Ascending aorta (tissue), 2 donors: ENCODE data around the gene CACNA1D. TPM values are rescaled to one million over a fixed set of nuclear protein-coding genes. Genes with fewer than 3 reads are reported as not detected.

Source experiments
- DNase-seq, 2 donors: peaks; one replicate each; pipeline ENCODE4 v3.0.0-alpha.2; 2019; ENCODE audit warnings: low spot score in 2 of 2
- H3K27ac ChIP-seq, 2 donors: fragments of 200-600 bp; sonication (generic); one replicate each; pipeline ENCODE4 v1.5.1; 2016 to 2017; ENCODE audit warnings: mild to moderate bottlenecking in 1 of 2
- H3K27me3 ChIP-seq: fragments of 200-600 bp; sonication (generic); one replicate; pipeline ENCODE4 v1.5.1; 2017
- H3K36me3 ChIP-seq, 2 donors: fragments of 200-600 bp; sonication (generic); one replicate each; pipeline ENCODE4 v1.5.1; 2016
- H3K4me1 ChIP-seq, 2 donors: fragments of 200-600 bp; sonication (generic); one replicate each; pipeline ENCODE4 v1.5.1; 2016 to 2017; ENCODE audit warnings: mild to moderate bottlenecking in 1 of 2
- H3K4me3 ChIP-seq, 2 donors: fragments of 200-600 bp; sonication (generic); one replicate each; pipeline ENCODE4 v1.5.1; 2016 to 2017; ENCODE audit warnings: mild to moderate bottlenecking in 1 of 2
- H3K9me3 ChIP-seq, 2 donors: fragments of 200-600 bp; sonication (generic); one replicate each; pipeline ENCODE4 v1.5.1; 2016
- CTCF ChIP-seq, 3 experiments: fragments of 200-600 bp in 2 of 3; fragments of 450-650 bp in 1 of 3; sonication (generic) in 2 of 3; IDR thresholded peaks; one replicate each; pipeline ENCODE4 v1.5.1; 2016 to 2019; ENCODE audit warnings: antibody characterized with exemption in 3 of 3, mild to moderate bottlenecking in 1 of 3, moderate library complexity in 1 of 3
- intact Hi-C: fragments of 100-400 bp; cut with DNase I; formaldehyde crosslinking; loops from one replicate; pipeline ENCODE4 v1.15.1; 2023
- total RNA-seq: library from RNA; depleted of rRNA; stranded (reverse); fragments of >200 nt; gene quantifications from one replicate; pipeline ENCODE4 v1.1.0, GENCODE V29; 2016

CACNA1D gene
- total RNA-seq, 1 donor from 2014 or later, result 0.43 TPM

GRCh38 chr3:53646723-53647122 is 152.3 kb downstream of the CACNA1D start:
- H3K27me3 ChIP-seq, result no peaks in the 10 kb centered on the region
- H3K4me3 ChIP-seq, result no peak overlapping the region
- H3K4me1 ChIP-seq, result no peaks in the 10 kb centered on the region
- no peak for TF ChIP-seq CTCF (IDR thresholded peaks at IDR 0.05)
- no peak overlapping the region for H3K27ac ChIP-seq
- intact Hi-C loops, result no loop called here
- H3K36me3 ChIP-seq, result no peaks in the 10 kb centered on the region
- DNase-seq, result no peak
- H3K9me3 ChIP-seq, result no peaks in the 10 kb centered on the region

GRCh38 chr3:53649816-53650215 is 155.4 kb downstream of the CACNA1D start:
- H3K27ac ChIP-seq, result no peak overlapping the region

GRCh38 chr3:53650424-53650823 is 156.0 kb downstream of the CACNA1D start:
- Histone ChIP-seq H3K36me3 (no peaks in the 10 kb centered on the region), H3K4me3 (no peak overlapping the region), H3K9me3 (no peaks in the 10 kb centered on the region), H3K27me3 (no peaks in the 10 kb centered on the region), H3K4me1 (no peaks in the 10 kb centered on the region), H3K27ac (no peak overlapping the region)
- DNase-seq, result no peak
- no peak for TF ChIP-seq CTCF (IDR thresholded peaks at IDR 0.05)
- intact Hi-C loops, result no loop called here

More at GRCh38 chr3:53649816-53650215, 155.4 kb downstream of the CACNA1D start:
- Histone ChIP-seq H3K27me3 (no peaks in the 10 kb centered on the region), H3K4me3 (no peak overlapping the region), H3K4me1 (no peaks in the 10 kb centered on the region), H3K9me3 (no peaks in the 10 kb centered on the region), H3K36me3 (no peaks in the 10 kb centered on the region)
- no peak for TF ChIP-seq CTCF (IDR thresholded peaks at IDR 0.05)
- no peak for DNase-seq
- intact Hi-C loops, result no loop called here

GRCh38 chr3:53650928-53651661 is 156.7 kb downstream of the CACNA1D start:
- Histone ChIP-seq H3K4me3 (no peak overlapping the region), H3K27me3 (no peaks in the 10 kb centered on the region), H3K36me3 (no peaks in the 10 kb centered on the region), H3K4me1 (no peaks in the 10 kb centered on the region), H3K9me3 (no peaks in the 10 kb centered on the region), H3K27ac (no peak overlapping the region)
- intact Hi-C loops, result no loop called here
- no peak for TF ChIP-seq CTCF (IDR thresholded peaks at IDR 0.05)
- DNase-seq, result no peak

- no peak for DNase-seq
- no peak overlapping the region for H3K27ac ChIP-seq
- H3K4me1 ChIP-seq, result no peaks in the 10 kb centered on the region
- no peaks in the 10 kb centered on the region for H3K36me3 ChIP-seq
- intact Hi-C loops, result no loop called here
- no peaks in the 10 kb centered on the region for H3K27me3 ChIP-seq
- H3K9me3 ChIP-seq, result no peaks in the 10 kb centered on the region
- H3K4me3 ChIP-seq, result no peak overlapping the region
- TF ChIP-seq CTCF (IDR thresholded peaks at IDR 0.05), result no peak
Observed at GRCh38 chr3:53651927-53652326, 157.5 kb downstream of the CACNA1D start.
